GM18867 (cell line): ENCODE results near the gene PTPRG.

ENCODE experiments used
- ATAC-seq: cut with Tn5 transposase; IDR thresholded peaks from one replicate; pipeline ENCODE4 v1.9.1; 2021; ENCODE audit warnings: mild to moderate bottlenecking, moderate library complexity; ENCODE audit not compliant: unreplicated experiment

Gene PTPRG

DNA sequence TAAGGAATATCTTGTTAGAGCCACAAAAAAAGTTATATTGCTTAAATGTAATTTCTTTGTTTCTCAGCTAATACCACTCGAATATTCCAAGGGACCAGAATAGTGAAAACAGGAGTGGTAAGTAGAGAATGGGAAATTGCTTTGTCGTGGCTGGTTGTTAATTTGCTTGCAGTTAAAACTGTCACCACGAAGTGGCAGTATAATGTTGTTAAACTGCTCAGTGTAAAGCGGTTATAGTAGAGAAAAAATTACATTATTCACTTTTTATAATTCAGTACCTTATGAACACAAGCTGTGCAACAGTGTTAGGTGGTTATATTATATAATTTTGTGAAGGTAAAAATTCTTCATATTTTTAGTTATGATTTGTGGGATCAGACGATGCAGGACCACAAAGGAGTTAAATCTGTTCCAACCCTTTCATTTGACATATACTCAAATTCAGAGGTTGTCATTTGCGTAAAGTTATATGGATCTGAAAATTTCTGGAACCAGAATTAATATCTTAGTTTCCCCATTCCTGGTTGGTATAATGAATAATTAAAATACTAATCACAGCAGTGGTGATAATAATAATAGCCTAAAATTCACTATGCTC is 640.2 kb downstream of the PTPRG start:
- no peak for ATAC-seq

DNA sequence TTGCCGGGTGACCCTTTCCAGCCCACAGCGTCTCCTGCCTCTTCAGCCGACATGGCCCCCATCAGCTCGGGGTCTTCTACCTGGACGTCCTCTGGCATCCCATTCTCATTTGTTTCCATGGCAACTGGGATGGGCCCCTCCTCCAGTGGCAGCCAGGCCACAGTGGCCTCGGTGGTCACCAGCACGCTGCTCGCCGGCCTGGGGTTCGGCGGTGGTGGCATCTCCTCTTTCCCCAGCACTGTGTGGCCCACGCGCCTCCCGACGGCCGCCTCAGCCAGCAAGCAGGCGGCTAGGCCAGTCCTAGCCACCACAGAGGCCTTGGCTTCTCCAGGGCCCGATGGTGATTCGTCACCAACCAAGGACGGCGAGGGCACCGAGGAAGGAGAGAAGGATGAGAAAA is 641.8 kb downstream of the PTPRG start:
- no peak for ATAC-seq

DNA sequence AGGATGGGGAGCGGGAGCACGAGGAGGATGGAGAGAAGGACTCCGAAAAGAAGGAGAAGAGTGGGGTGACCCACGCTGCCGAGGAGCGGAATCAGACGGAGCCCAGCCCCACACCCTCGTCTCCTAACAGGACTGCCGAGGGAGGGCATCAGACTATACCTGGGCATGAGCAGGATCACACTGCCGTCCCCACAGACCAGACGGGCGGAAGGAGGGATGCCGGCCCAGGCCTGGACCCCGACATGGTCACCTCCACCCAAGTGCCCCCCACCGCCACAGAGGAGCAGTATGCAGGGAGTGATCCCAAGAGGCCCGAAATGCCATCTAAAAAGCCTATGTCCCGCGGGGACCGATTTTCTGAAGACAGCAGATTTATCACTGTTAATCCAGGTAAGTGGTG is 642.2 kb downstream of the PTPRG start:
- no peak for ATAC-seq

DNA sequence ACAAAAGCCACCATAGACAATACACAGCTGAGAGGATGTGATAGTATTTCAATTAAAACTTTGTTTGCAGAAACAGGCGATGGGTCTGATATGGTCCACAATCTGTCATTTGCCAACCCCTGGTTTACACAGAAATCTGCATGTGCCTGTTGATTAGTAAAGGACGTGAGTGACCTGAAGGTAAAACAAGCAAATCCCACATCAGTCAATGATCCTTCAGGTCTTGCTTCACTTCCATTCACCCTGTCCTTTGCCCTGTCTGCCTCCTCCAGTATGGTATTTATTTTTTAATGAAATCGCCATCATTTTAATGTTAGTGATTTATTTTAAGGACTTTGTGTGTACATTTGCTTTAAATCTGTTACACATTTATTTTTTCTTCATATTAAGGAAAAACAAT is 645.8 kb downstream of the PTPRG start:
- no peak for ATAC-seq

DNA sequence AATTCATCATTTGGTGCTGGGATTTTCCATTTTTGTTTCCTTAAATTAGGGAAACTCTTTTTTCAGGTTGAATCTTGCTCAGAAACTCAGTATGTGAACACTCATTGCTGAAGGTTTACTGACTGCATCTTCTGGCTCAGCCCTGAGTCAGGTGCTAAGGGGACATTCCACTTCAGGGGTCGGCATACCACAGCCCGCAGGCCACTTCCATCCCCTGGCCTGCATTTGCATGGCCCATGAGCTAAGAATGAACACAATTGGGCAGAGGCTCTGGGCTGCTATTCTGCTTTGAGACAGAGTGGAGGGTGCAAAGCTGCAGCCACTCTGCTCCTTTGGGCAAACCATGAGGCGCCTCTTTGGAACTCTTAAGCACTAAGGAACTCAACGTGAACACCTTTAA is 647.0 kb downstream of the PTPRG start:
- no peak for ATAC-seq

DNA sequence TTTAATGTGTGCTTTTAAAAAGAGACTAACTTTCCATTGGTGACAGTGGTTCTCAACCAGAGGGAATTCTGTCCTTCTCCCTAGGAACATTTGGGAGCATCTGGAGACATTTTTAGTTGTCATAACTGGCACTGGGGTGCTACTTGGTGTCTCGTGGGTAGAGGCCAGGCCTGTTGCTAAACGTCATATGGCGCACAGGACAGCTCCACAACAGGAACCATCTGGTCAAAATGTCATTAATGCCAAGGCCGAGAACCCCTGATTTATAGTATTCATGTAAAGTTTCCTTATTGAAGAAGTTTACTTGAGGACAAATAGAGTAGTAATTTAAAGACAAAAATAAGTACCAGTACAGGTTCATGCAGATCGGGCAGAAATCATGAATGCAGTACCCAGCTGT is 647.7 kb downstream of the PTPRG start:
- ATAC-seq: no peak

DNA sequence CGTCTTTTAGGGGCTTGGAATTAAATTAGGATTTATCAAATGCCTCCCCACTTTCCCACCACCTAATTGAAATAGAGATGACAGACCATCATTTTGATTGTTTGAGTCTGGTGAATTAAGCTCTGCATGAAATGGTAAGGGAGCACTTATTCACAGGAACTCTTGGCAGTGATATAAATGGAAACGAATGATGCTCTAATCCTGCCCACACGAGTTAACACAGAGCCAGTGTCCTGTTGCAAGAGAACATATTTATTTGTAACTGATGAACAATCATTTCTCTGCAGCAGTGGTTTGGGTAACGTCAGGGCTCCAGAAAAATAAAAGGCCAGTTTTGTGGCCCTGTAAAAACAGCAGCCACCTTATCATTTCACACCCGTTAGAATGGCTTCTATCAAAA is 648.6 kb downstream of the PTPRG start:
- no peak for ATAC-seq

DNA sequence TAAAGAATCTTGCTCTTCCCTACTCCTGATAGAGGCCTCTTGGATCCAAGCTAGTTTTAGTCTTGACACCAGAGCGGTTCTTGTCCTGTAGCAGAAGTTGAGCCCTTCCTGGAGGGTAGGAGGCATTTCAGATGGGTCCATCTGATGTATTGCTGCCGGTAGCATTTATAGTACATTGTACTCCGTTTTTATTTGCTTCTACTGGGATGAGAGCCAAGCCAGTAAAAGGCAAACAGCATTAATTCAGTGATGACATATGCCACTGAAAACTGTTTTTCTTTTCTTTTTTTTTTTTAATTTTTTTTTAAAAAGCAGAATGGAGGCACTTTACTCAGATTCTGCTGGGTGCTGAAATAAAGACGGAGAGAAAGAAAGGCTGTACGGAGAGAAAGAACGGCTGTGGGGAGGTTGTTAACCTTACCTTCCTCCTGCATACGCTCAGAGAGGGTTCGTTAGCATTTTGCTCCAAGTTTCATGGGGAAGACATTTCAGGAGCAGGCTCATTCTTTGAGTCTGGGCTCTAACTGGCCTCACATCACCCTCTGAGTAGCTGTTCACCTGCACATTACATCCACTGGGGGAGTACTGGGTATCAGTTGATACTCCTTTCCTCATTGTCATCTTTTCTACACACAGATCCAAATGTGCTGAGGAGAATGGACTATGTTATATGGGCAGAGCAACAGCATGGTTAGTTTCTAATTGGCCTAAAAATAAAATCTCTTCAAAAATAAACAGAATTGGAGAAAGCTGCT is 650.5 kb downstream of the PTPRG start:
- no peak for ATAC-seq

DNA sequence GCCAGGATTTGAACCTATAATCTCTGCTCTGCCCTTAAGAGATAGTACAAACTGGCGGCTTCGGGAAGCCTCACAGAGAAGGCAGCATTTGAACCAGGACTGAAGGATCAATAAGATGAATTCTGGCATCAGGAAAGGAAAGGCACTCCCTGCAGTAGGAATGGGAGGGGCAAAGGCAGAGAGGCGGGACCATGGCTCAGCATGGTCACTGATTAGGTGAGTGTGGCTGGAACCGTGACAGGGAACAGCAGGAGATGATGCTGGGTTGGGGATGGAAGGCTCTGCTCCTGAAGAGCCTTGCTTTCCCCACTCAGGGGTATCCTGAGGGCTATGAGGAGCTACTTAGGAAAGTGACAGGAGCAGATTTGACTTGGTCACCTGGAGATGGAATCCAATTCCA is 653.5 kb downstream of the PTPRG start:
- no peak for ATAC-seq

DNA sequence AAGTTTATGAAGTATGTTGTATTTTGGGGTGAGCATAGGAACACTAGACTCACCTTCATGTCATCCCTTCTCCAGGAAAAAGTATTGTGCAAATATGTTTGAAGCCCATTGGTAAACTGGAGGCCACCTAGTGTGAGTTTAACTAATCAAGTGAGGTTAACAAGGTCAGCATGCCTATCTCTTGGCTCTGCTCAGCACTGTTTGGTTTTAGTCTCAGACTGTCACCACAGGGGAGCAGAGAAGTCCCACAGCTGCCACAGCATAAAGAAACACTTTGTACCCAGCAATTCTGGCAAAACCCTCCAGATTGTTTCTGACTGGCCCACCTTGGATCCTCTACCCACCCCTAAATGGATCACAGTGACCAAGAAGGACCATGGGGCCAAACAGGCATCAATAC is 659.2 kb downstream of the PTPRG start:
- ATAC-seq: no peak

DNA sequence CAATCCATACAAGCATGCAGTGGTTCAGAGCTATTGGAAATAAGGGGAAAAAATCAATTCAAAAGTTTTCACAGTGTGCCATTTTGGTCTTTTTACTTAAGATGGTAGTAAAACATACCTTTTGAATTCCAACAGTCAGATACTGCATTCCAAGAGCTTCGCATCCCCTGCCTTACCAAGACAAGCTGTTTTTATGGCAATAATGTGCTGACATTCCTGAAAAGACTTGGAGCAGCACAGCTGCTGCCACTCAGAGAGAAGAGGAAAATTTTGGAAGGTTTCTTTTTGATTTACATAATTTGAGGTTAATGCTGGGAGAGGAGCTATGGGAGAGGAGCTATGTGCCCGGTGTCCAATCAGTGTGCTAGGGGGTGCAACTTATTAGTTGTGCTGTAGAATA is 663.7 kb downstream of the PTPRG start:
- ATAC-seq: no peak

DNA sequence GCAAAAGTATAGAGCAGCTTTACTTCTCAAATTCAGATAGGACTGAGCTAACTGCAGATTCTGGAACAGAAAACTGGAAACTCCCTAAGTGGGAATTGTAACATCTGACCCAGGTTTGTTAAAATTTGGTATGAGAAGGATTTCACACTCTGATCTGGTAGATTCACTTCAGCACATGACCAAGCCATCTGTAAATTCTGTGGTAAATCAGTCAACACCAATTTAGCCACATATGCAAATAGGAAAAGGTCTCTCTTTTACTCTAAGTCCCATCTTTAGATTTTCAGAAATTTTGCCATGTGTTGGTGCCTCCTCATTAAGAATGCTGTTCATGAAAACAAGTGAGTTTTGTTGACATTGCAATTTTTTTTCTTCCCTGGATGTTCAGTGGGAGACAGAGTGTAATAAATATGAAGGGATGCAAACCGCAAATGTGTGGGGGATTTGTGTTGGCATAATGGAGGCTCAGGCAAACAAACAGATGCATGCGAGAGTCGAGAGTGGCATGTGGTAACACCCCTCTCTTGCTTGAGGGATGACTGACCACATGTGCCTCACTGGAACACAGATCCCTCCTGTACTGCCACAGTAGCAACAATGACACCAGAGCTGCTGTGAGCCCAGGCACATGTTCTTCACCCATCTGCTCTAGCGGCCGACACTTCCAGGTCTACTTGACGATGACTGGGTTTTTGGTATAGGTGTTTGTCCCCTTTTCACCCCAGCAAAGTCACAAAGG is 665.4 kb downstream of the PTPRG start:
- peak; percentile 92 for ATAC-seq

DNA sequence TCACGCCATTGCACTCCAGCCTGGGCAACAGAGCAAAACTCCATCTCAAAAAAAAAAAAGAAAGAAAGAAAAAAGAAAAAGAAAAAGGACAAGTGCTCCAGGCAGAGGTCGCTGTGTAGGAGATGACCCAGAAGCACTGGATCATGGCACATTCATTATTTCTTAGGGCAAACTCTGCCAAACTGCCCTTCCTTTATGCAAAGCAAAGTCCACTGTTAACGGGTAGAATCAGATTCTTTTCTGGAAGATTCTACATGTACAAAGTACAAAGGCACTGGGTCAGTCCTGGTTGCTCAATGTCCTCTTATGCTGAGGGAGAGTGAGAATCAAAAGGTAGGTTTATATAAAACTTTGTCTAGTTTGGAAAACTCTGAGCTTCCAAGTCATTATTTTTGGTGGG is 667.1 kb downstream of the PTPRG start:
- ATAC-seq: no peak

DNA sequence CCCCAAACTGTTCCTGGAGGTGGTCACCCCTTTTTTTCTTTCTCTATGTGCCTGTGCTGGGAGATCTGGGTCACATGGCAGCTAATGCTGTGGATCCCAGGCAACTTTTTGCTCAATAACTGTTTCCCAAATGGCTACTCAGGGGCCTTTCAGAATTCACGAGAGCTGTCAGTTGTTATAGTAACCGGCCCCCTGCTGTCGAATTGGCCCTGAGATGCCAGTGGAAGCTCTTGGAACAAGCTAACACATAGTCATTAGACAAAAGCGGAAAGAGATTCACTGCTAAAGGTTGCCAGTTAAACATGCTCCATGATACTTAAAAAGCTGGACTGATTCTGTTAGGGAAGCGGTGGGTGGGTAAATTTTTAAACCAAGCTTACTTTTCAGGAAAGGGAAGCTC is 667.8 kb downstream of the PTPRG start:
- no peak for ATAC-seq

DNA sequence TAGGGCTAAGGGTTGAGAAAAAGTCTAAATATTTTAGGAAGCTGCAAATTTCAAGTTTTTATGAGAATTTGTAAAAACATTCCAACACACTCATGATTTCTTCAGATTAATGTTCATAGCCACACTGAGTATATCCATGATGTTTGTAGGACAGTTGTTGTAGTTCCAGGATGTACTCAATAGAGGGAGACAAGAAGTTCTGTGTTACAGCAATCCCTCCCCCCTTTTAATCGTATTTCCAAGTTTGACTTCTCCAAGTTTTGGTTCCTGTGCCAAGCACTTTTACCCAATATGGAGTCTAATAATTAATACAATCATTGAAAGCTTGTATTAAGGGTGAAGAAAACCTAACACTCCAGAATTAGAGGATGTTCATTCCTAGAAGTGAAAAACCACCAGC is 668.5 kb downstream of the PTPRG start:
- no peak for ATAC-seq

DNA sequence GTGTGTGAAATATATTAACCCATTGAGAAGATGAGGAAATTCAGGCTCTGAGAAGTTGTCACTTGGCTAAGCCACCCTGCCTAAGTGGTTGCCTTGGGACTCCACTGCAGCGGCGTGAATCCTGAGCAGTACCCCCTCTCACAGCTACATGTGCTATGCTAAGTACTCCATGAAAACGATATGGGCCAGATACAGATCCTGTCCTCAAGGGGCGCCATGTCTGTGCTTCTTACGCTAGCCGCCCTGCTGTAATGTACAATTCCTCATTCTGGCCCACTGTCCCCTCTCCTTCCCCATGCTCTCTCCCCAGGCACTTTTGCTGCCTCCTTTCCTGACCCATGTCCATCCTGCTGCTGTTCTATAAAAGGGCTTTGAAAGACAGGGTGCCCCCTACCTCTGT is 671.7 kb downstream of the PTPRG start:
- no peak for ATAC-seq

DNA sequence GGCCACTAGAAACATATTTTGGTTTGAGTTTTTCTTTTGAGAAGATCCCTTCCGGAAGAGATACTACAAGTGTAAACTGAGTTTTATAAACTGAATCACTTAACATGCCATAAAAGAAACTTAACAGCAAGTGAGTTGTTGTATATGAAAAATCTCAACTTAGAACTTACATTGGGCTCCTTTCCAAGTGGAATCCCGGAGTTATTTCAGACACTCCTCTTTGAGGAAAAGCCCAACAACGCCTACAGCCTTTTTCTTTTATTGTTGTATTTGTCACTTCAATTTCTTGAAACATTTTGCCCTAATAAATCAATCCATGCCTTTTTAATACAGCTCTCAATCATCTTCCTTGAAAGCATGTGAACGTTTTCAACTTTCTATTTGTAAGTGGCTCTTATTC is 674.6 kb downstream of the PTPRG start:
- no peak for ATAC-seq

DNA sequence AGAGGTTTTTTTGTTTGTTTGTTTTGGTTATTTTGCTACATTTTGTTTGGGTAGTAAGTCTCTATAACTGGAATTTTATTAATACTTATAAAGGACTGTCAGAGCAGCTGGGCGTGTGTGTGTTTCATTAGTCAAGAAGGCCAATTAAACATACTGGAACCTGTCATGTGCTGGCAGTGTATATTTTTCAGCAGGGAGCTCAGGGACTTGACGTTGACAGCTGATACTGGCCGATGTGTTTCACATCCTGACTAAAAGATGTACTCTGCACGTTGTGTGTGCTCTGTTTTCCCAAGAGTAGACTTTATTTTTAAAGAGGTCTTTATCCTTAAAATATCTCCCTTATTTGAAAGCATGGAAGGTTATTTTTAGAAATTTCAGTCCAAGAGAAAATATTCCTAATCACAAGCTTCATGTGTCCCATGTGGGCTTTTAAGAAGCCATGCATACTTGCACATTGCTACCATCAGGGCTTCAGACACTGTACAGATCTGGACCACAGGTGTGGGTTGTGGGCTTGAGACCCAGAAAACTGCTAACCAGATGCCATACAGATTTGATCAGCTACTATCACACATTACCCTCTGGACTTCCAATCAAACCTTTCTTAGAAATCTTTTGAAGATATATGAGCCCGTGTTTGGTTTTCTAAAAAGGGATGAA is 676.0 kb downstream of the PTPRG start:
- ATAC-seq: peak; percentile 33

DNA sequence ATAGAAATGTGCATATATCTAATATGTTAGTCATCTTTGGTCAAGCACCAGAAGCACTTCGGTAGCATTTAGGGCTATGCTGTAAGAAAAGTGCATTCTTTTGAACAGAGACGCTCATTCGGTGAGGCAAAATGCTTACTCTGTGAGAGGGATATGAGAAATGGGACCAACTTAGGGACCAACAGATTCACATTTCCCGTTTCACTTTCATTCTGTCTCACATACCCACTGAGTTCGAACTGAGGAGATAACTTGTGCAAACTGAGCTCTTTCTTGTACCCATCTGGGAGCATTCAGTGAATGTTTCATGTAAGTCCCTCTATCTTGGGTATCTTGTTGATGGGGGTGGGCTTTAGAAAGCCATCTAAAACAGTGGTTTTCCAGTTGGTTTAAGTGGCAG is 676.6 kb downstream of the PTPRG start:
- ATAC-seq: peak; percentile 94

DNA sequence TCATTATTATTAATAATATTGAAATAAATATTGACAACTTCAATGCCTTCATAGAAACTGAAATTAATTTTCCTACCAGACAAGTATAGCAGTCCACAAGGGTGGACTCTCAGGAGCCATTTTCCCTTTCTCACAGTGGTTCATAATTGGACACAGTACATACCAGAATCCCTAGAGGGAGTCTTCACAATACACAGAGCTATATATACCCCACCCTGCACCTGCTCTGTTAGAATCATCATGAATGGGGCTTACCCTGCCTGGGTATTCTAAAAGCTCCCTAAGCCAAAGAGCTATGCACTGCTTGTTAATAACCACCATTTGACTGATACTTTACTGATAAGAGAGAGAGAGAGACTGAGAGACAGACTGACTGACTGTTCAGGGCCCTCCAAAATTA is 677.1 kb downstream of the PTPRG start:
- ATAC-seq: peak; percentile 61

DNA sequence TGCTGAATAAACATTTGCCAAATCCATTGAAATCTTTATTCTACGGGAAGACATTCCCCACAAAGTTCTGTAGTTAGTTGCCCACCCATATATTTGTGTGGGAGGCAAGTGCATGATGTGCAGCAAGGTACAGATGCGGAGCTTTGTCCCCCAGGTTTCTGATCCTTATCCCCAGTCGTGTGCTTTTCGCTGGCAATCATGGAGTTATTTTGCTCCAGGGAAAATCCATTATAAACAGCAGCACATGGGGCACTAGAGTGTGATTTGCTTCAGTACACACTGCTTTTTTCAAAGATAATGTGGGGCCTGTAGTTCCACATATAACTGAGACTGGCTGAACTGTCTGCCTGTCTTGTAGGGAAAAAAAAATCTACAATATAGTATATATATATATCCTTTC is 679.9 kb downstream of the PTPRG start:
- ATAC-seq: no peak
